HepG2 (cell line): ENCODE results near the gene PSD4. TPM values are rescaled to one million over a fixed set of nuclear protein-coding genes. Genes with fewer than 3 reads are reported as not detected.

Experiments
- EZH2 ChIP-seq: conservative IDR thresholded peaks from 2 replicates; pipeline ENCODE4 v1.6.1; 2012; ENCODE audit warnings: mild to moderate bottlenecking, low read depth, low read length, moderate library complexity
- FOSL1 ChIP-seq: sonication (generic); formaldehyde crosslinking; IDR thresholded peaks from 2 replicates; pipeline ENCODE4 v1.9.0; 2021; ENCODE audit warnings: missing genetic modification reagents, borderline replicate concordance
- GATAD2A ChIP-seq: IDR thresholded peaks from 2 replicates; pipeline ENCODE4 v1.6.1; 2016
- GLI4 ChIP-seq: sonication (generic); formaldehyde crosslinking; IDR thresholded peaks from 2 replicates; pipeline ENCODE4 v1.5.1; 2020; ENCODE audit warnings: missing genetic modification reagents, mild to moderate bottlenecking, moderate library complexity, borderline replicate concordance
- HNF4A ChIP-seq: sonication (generic); formaldehyde crosslinking; IDR thresholded peaks from 2 replicates; pipeline ENCODE4 v1.4.0; 2020; ENCODE audit warnings: missing genetic modification reagents
- KAT7 ChIP-seq: IDR thresholded peaks from 2 replicates; pipeline ENCODE4 v1.6.1; 2018; ENCODE audit warnings: borderline replicate concordance, missing compliant biosample characterization
- MED1 ChIP-seq: sonication (generic); formaldehyde crosslinking; IDR thresholded peaks from 2 replicates; pipeline ENCODE4 v1.4.0; 2020; ENCODE audit warnings: missing genetic modification reagents
- MIXL1 ChIP-seq: IDR thresholded peaks from 2 replicates; pipeline ENCODE4 v1.6.1; 2016
- SIN3B ChIP-seq: fragments of 150-350 bp; IDR thresholded peaks from 2 replicates; pipeline ENCODE4 v1.6.1; 2014; ENCODE audit warnings: low read length
- SOX5 ChIP-seq: IDR thresholded peaks from 2 replicates; pipeline ENCODE4 v1.6.1; 2016; ENCODE audit warnings: borderline replicate concordance
- SOX6 ChIP-seq, 2 experiments: fragments of 450-650 bp in 1 of 2; sonication (generic) in 1 of 2; formaldehyde crosslinking in 1 of 2; IDR thresholded peaks; 2 replicates each; pipeline versions ENCODE4 v1.4.0 to v1.6.1; 2017 to 2020; ENCODE audit warnings: antibody characterized with exemption in 1 of 2, mild to moderate bottlenecking in 1 of 2, missing genetic modification reagents in 1 of 2
- SP5 ChIP-seq: IDR thresholded peaks from 2 replicates; pipeline ENCODE4 v1.6.1; 2016; ENCODE audit warnings: low read depth, borderline replicate concordance
- TBX3 ChIP-seq: fragments of 450-650 bp; IDR thresholded peaks from 2 replicates; pipeline ENCODE4 v1.6.1; 2017; ENCODE audit warnings: antibody characterized with exemption, mild to moderate bottlenecking, inconsistent platforms, borderline replicate concordance
- ZBTB21 ChIP-seq: sonication (generic); formaldehyde crosslinking; IDR thresholded peaks from 2 replicates; pipeline ENCODE4 v1.4.0; 2020; ENCODE audit warnings: missing genetic modification reagents
- ZNF205 ChIP-seq: IDR thresholded peaks from 2 replicates; pipeline ENCODE4 v1.6.1; 2018; ENCODE audit warnings: missing biosample characterization, missing genetic modification reagents
- ZNF234 ChIP-seq: sonication (generic); formaldehyde crosslinking; conservative IDR thresholded peaks from 2 replicates; pipeline ENCODE4 v1.5.1; 2020; ENCODE audit warnings: mild to moderate bottlenecking, missing genetic modification reagents
- ZNF501 ChIP-seq: sonication (generic); formaldehyde crosslinking; IDR thresholded peaks from 2 replicates; pipeline ENCODE4 v1.5.1; 2020; ENCODE audit warnings: mild to moderate bottlenecking, moderate library complexity, missing genetic modification reagents
- ZNF572 ChIP-seq: sonication (generic); formaldehyde crosslinking; IDR thresholded peaks from 2 replicates; pipeline ENCODE4 v1.5.1; 2020; ENCODE audit warnings: mild to moderate bottlenecking, missing genetic modification reagents
- ZNF7 ChIP-seq: IDR thresholded peaks from 2 replicates; pipeline ENCODE4 v1.6.1; 2016; ENCODE audit warnings: missing biosample characterization, missing genetic modification reagents
- ZNF772 ChIP-seq: sonication (generic); formaldehyde crosslinking; IDR thresholded peaks from 2 replicates; pipeline ENCODE4 v1.5.0; 2020; ENCODE audit warnings: mild to moderate bottlenecking, missing genetic modification reagents
- ZZZ3 ChIP-seq: sonication (generic); formaldehyde crosslinking; IDR thresholded peaks from 2 replicates; pipeline ENCODE4 v1.4.0; 2020; ENCODE audit warnings: missing genetic modification reagents, mild to moderate bottlenecking, borderline replicate concordance
- polyA plus RNA-seq, 8 experiments: library from polyadenylated mRNA; depleted of rRNA in 3 of 8; stranded (reverse) in 7 of 8; unstranded in 1 of 8; fragments of >200 nt; fragmentation: Illumina TruSeq in 4 of 8; extraction: Trizol in 4 of 8; gene quantifications; 2 replicates each; pipeline versions ENCODE4 v1.2.1 to v1.2.3, GENCODE V29; 2011 to 2016; ENCODE audit warnings: low read depth in 4 of 8, missing spikeins in 1 of 8, mixed read lengths in 1 of 8; ENCODE audit not compliant: insufficient read depth in 1 of 8
- total RNA-seq, 5 experiments: library from RNA; depleted of rRNA; stranded (reverse); fragments of >200 nt; fragmentation: Illumina TruSeq; extraction: Trizol; gene quantifications; 2 replicates each; pipeline ENCODE4 v1.2.3, GENCODE V29; 2016; ENCODE audit warnings: low read depth in 1 of 5
- TF ChIP-seq, protein P1 (sequence below): sonication (generic); formaldehyde crosslinking; IDR thresholded peaks from 2 replicates; pipeline ENCODE4 v1.4.0; 2020; ENCODE audit warnings: missing genetic modification reagents
- TF ChIP-seq, protein P2 (sequence below): sonication (generic); formaldehyde crosslinking; IDR thresholded peaks from 2 replicates; pipeline ENCODE4 v1.4.0; 2020; ENCODE audit warnings: low read depth, mild to moderate bottlenecking, missing genetic modification reagents
- TF ChIP-seq, protein P3 (sequence below): sonication (generic); formaldehyde crosslinking; IDR thresholded peaks from 2 replicates; pipeline ENCODE4 v1.5.1; 2020; ENCODE audit warnings: mild to moderate bottlenecking, moderate library complexity, missing genetic modification reagents

PSD4 gene
- total and polyA plus RNA-seq, 2 of the 13 experiments (the other 11 are each of a cell fraction or from before 2014, with no cell fraction given), result 5.8 to 9.4 TPM

GRCh38 chr2:113180131-113180946 is 6.6 kb downstream of the PSD4 start (continued):
- TF ChIP-seq FOSL1 (CRISPR knock-in tag), result 0 out of 2 replicates have a peak, but pooled peaks have one; percentile 73
- TF ChIP-seq ZNF7 (CRISPR knock-in tag), result no peak
- peak; percentile 48; the same call in 1 of the 2 replicates for TF ChIP-seq TBX3
- TF ChIP-seq SOX6 (IDR thresholded peaks at IDR 0.05), result no peak
- TF ChIP-seq SOX6 (CRISPR knock-in tag; IDR thresholded peaks at IDR 0.05), result peak; percentile 67; the same call in 1 of the 2 replicates
- TF ChIP-seq MED1 (CRISPR knock-in tag), result peak; percentile 90
- peak; percentile 93 for TF ChIP-seq HNF4A (CRISPR knock-in tag)
- TF ChIP-seq, protein P1, sequence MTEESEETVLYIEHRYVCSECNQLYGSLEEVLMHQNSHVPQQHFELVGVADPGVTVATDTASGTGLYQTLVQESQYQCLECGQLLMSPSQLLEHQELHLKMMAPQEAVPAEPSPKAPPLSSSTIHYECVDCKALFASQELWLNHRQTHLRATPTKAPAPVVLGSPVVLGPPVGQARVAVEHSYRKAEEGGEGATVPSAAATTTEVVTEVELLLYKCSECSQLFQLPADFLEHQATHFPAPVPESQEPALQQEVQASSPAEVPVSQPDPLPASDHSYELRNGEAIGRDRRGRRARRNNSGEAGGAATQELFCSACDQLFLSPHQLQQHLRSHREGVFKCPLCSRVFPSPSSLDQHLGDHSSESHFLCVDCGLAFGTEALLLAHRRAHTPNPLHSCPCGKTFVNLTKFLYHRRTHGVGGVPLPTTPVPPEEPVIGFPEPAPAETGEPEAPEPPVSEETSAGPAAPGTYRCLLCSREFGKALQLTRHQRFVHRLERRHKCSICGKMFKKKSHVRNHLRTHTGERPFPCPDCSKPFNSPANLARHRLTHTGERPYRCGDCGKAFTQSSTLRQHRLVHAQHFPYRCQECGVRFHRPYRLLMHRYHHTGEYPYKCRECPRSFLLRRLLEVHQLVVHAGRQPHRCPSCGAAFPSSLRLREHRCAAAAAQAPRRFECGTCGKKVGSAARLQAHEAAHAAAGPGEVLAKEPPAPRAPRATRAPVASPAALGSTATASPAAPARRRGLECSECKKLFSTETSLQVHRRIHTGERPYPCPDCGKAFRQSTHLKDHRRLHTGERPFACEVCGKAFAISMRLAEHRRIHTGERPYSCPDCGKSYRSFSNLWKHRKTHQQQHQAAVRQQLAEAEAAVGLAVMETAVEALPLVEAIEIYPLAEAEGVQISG, result peak; percentile 26; the same call in 1 of the 2 replicates
- TF ChIP-seq KAT7 (CRISPR knock-in tag), result no peak
- peak; percentile 88 for TF ChIP-seq ZNF772 (CRISPR knock-in tag)
- peak; percentile 89 for TF ChIP-seq MIXL1
- TF ChIP-seq SIN3B, result no peak
- TF ChIP-seq ZNF572, result peak; percentile 76; the same call in 1 of the 2 replicates
- peak; percentile 68; the same call in 1 of the 2 replicates for TF ChIP-seq SOX5
- TF ChIP-seq, protein P2, sequence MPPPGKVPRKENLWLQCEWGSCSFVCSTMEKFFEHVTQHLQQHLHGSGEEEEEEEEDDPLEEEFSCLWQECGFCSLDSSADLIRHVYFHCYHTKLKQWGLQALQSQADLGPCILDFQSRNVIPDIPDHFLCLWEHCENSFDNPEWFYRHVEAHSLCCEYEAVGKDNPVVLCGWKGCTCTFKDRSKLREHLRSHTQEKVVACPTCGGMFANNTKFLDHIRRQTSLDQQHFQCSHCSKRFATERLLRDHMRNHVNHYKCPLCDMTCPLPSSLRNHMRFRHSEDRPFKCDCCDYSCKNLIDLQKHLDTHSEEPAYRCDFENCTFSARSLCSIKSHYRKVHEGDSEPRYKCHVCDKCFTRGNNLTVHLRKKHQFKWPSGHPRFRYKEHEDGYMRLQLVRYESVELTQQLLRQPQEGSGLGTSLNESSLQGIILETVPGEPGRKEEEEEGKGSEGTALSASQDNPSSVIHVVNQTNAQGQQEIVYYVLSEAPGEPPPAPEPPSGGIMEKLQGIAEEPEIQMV (CRISPR knock-in tag), result 0 out of 2 replicates have a peak, but pooled peaks have one; percentile 65
- TF ChIP-seq, protein P3, sequence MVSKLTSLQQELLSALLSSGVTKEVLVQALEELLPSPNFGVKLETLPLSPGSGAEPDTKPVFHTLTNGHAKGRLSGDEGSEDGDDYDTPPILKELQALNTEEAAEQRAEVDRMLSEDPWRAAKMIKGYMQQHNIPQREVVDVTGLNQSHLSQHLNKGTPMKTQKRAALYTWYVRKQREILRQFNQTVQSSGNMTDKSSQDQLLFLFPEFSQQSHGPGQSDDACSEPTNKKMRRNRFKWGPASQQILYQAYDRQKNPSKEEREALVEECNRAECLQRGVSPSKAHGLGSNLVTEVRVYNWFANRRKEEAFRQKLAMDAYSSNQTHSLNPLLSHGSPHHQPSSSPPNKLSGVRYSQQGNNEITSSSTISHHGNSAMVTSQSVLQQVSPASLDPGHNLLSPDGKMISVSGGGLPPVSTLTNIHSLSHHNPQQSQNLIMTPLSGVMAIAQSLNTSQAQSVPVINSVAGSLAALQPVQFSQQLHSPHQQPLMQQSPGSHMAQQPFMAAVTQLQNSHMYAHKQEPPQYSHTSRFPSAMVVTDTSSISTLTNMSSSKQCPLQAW, result peak; percentile 91
- no peak for TF ChIP-seq ZBTB21
- TF ChIP-seq SP5, result no peak
- TF ChIP-seq GLI4 (CRISPR knock-in tag), result no peak
- TF ChIP-seq ZZZ3 (CRISPR knock-in tag), result no peak
- TF ChIP-seq ZNF234 (CRISPR knock-in tag), result no peak
- peak; percentile 66; the same call in 1 of the 2 replicates for TF ChIP-seq ZNF205 (CRISPR knock-in tag)
- peak; percentile 87 for TF ChIP-seq GATAD2A (CRISPR knock-in tag)
- TF ChIP-seq ZNF501 (CRISPR knock-in tag), result peak; percentile 66
- TF ChIP-seq EZH2, result no peak
